Fibroblast of skin of right biceps (primary cell): ENCODE data around the gene VKORC1.
"Not testable (repeated sequence)": the region's sequence is repeated elsewhere in the genome, so short reads cannot be mapped to it uniquely, and the experiment has no call there.

ENCODE experiments used
- DNase-seq: peaks from one replicate; pipeline ENCODE4 v3.0.0-alpha.2; 2013

Gene VKORC1

DNA sequence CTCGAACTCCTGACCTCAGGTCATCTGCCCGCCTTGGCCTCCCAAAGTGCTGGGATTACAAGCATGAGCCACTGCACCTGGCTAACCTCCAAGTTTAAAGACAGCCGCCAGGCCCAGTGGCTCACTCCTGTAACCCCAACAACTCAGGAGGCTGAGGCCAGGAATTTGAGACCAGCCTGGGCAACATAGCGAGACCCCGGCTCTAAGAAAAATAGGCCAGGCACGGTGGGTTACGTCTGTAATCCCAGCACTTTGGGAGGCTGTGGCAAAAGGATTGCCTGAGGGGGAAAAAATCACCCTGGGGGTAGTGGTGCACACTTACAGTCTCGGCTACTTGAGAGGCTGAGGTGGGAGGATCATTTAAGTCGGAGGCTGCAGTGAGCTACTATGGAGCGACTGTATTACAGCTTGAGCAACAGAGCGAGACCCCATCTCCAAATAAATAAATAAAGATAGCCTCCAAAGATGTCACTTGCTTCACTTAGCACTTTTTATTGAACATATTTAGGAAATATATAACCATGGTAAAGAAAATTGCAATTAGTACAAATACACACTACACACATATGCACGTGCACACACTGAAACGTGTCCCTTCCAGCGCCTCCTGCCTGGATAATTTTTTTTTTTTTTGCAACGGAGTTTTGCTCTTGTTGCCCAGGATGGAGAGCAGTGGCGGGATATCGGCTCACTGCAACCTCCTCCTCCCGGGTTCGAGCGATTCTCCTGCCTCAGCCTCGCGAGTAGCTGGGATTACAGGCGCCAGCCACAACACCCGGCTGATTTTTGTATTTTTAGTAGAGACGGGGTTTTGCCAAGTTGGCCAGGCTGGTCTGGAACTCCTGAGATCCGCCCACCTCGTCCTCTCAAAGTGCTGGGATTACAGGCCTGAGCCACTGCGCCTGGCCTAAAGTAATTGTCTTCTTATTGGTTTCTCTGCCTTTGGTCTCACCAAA, 12.2 kb upstream of the VKORC1 start:
- no peak for DNase-seq

DNA sequence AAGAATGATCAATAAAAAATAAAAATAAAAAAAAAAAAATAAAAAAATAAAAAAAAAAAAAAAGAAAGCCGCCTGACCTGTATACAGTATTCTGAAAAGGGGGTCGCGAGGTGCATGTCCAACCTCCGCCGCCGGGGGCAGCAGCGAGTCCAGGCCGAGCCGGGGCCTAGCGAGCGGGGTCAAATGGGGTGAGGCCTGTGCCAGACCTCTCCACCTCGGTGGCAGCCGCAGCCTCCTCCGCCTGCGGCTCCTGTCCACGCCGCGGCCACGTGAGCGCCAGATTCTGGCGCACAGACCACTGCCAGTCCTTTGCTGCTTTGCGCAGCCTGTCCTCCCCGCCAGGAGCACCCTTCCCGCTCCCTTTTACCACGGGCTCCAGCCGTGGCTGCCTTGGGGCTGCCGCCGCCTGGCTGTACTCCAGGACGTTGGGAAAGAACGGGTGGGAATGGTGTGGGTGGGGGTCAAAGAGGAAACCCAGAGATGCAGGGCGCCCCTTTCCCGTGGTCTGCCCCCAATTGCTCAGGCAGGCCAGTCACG, 11.1 kb upstream of the VKORC1 start:
- DNase-seq: peak; percentile 65

DNA sequence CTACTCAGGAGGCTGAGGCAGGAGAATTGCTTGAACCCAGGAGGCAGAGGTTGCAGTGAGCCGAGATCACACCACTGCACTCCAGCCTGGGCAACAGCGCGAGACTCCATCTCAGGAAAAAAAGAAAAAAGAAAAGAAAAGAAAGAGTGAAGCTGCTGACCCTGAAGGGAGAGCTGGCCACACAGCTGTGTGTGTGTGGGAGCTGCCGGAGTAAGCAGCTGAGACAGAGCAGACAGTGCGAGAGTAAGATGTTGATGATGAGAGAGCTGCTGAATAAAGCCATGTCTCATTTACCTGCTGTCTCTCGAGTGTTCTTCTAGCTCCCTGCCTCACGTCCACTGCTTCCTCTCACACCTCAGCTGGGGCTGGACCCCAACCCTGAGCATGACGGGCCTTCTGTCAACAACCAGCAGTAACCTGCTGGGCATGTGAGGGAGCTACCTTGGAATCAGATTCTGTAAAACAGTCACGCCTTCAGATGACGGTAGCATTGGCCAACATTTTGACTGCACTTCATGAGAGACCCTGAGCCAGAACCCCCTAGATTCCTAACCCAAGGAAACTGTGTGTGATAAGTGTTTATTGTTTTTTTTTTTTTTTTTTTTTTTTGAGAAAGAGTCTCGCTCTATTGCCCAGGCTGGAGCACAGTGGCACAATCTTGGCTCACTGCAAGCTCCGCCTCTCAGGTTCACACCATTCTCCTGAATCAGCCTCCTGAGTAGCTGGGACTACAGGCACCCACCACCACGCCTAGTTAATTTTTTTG, 6.5 kb upstream of the VKORC1 start:
- not testable (repeated sequence) for DNase-seq

DNA sequence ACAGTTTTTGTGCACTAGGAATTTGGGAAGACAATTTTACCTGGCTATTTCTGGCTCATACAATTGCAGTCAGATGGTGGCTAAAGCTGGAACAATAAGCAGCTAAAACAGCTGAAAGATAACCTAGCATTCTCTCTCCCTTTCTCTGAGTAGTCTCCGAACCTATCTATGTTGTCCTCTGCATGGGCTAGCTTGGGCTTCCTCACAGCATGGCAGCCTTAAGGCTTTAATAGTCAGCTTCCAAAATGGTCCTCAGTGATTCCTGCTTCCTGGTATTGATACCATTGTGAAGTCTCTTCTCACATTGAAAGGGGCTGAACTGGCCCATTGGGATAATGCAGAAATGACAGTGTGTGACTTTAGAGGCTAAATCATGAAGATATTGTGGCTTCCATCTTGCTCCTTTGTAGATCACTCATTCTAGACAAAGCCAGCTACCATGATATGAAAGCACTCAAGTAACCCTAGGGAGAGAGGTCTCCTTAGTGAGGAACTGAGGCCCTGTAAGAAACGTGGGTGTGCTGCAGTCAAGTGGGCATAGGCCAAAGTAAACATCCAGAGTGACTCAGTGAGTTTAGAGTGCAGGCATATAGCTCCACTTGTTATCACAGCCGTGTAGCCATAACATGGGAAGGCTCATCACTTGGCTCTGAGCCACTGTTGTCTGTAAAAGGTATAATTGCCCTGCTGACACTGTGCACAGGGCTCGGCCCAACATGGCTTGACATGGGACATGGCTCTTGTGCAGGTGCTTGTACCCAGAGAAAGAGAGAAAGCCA, 5.5 kb upstream of the VKORC1 start:
- peak; percentile 59 for DNase-seq

DNA sequence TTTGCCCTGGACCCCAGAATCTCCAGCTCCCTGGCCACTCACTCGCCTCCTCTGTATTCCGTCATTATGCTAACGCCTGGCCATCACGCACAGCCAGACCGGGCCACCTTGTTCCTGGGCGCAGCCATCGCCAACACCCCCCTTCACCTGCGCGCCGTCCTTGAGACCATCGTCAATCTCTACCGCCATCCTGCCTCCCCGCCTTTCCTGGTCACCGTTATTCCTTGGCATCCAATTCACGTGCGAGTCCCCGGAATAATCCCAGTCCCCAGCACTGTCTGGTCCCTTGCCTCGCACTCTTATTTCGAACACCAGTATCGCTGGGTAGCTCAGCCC, 541 bp downstream of the VKORC1 start:
- DNase-seq: no peak

DNA sequence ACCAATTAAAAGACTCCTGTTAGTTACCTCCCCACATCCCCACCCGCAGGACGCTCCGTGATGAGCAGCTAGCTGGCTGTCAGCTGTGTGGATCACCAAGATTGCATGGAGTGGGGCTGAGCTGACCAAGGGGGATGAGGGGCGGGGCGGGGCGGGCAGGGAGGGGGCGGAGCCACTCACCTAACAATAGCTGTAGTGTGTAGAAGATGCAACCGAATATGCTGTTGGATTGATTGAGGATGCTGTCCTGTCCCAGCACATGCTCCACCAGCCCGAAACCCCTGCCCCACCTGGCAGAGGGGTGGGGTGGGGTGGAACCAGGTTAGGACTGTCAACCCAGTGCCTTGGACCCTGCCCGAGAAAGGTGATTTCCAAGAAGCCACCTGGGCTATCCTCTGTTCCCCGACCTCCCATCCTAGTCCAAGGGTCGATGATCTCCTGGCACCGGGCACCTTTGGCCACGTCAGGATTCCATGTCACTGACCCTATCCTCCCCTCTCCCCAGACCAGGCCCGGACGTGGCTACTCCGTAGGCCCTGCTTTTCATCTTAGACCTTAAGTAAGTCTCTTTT, 1.4 kb downstream of the VKORC1 start:
- peak; percentile 58 for DNase-seq

DNA sequence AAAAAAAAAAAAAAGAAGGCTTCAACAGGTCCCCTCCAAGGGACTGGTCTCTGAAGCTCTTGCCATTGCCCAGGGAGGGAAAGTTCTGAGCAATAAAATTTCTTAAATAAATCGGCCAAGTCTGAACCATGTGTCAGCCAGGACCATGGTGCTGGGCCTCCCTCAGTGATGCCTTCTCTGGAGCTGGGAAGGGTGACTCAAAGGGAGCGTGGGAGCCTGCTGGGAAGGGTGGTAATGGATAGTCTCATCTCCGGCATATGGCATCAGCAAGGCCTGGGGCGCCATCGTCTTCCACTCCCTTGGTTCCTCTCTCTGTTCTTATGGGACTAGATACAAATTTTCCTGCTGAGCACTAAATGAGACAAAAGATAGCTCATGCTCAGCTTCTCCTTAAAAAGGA, 2.3 kb downstream of the VKORC1 start:
- DNase-seq: no peak

DNA sequence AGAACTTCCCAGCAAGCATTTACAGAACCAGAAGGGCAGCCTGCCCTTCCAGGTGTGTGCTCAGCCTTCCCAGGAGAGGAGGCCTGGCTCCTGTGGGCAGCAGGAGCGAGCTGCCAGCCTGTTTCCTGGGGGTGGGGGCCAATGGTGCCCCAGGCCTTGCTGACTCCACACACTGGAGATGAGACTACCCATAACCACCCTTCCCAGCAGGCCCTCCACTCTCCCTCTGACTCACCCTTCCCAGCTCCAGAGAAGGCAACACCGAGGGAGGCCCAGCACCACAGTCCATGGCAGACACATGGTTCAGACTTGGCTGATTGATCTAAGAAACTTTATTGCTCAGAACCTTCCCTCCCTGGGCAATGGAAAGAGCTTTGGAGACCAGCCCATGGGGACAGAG, 4.1 kb downstream of the VKORC1 start:
- peak; percentile 44 for DNase-seq

DNA sequence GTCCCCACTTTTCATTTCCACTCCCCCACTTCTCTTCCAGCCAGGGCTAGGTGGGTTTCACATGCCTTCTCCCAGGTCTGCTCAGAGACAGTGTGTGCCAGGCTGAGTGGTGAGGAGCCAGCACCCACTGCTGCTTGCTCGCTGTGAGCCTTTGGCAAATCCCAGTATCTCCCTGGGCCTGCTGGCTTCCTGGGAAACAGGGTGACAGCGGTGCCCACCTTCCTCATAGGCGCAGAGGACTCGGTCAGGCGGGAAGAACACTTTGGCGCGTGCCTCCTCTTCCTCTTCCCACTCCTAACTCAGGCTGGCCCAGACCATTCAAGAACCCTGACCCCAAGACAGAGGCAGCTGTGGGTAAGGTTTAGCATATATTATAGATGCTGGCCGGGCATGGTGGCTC, 5.4 kb downstream of the VKORC1 start:
- no peak for DNase-seq

DNA sequence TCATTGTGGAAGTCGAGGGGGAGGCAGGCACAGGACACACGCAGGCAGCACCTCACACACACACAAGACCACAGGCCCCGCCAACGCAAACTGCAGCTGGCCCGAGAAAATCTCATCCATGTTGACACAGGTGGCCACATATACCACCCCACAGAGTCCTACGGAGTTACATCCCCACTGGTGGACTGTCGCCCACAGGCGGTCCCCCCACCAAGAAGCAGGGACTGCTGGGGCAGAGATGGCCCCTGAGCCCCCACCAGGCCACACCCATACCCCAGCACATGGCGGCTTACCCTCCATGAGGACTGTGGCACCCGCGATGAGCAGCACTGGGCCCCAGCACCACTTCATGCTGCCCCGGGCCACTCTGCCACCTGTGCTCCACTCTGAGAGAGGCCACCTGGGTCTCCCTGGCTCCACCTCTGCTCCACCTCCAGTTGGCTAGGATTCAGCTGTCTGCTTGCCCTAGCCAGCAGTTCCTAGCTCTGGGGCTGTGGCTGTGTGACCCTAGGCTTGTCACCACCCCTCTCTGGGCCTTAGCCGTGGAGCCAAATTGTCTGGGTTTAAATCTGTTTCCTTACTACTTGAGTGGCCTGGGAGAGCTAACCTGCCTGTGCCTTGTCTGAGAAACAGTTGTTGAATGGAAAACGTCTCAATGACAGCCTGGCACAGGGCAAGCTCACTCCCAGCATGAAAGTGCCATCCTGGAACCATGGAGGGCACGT, 6.0 kb downstream of the VKORC1 start, which contains the start of gene PRSS53:
Gene PRSS53 (minus strand): TSS at position 485 of the 725 bp plus-strand sequence. CDS start 134 bp downstream, at position 351.
- no peak for DNase-seq

DNA sequence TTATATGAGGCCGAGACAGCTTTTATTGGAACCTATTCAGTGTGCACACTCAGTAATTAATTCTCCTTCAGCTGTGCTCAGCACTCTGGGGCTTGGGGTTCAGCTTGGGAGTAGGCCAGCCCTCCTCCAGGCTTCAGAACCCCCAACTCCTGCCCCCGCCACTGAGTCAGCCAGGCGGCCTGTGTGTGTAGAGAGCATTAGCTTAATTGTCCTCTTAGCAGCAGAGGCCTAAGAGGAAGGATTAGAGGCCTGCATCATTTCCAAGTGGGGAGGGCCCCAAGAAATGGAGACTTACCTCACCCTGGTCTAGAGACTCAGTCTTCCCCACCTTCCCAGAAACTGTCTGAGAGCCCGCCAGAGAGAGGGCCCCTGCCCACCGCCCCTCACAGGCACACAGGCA, 6.6 kb downstream of the VKORC1 start:
- DNase-seq: no peak

DNA sequence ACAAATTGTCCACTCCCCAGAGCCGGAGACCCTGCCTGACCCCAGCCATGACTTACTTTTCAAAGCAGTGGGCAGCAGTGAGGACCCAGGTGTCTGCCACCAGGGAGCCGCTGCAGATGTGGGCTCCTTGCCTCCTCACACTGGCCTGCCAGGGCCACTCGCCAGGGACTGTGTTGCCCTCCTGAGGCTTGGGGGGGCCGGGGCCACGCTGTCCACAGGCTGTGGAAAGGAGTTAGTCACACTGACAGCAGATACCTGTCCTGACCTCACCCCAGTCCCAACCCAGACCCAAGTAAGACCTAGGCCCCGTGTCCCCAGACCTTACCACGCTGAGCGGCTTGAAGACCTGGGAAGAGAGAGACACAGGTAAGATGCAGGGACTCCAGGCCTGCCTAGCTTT, 7.1 kb downstream of the VKORC1 start:
- DNase-seq: no peak

DNA sequence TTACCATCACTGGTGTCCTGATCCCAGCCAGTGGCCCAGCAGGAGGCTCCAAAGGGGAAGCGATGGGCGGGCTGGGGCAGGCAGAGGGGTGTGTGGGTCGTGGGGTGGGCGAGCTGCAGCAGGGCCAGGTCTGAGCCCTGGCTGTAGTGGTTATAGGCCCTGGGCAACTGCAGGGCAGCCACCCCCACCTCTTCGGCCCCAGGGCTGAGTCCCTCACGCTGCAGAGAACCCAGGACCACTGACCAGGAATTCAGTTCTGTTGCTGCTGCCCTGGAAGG, 8.0 kb downstream of the VKORC1 start:
- no peak for DNase-seq

DNA sequence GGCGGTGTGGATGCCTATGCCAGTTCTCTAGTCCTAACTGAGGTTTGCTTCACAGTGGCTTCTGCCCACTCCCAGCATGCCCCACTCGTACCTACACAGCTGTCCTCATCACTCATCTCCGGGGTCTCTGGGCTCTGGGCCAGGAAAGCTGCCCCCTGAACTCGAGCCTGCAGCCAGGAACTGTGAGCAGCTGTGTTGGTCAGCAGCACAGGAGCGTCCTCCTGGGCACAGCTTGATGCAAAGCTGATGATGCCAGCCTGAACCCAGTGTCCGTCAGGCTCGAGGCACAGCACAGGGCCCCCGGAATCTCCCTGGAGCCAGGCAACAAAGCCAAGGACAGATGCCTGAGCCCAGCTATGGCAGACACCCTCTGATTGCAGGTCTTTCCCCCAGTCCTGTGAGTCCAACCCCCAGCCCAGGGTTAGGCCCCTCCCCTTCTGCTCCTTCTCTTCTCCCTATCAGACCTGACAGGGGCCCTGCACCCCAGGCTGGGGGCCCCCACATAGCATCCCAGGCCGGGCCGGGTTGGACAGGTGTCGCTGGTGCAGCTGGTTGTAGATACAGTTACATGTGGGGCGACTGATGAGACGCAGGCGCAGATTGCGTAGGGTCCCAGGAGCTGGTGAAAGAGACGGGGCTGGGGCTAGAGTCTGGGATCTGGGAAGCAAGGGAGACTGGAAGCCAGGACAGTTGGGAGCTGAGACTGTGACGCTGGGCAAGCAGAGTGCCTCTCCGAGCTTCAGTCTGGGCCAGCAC, 8.5 kb downstream of the VKORC1 start:
- no peak for DNase-seq

DNA sequence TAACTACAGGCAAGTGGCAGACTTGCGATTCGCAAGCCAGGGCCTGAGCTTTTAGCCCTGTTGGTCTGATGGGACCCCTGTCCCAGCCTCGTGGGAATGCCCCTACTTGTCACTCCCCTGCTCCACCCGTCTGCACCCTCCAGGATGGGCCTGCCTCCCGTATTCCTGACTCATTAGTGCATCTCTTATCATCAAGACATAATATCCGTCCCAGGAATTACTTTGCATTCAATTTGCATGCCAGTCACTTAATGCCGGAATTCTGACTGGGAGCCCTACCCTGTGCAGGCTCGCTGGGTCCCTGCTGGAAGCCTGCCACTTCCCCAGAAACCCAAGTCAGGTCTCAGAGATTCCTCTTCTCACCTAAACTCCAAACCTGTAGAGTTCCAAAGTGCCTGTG, 9.2 kb downstream of the VKORC1 start:
- no peak for DNase-seq

DNA sequence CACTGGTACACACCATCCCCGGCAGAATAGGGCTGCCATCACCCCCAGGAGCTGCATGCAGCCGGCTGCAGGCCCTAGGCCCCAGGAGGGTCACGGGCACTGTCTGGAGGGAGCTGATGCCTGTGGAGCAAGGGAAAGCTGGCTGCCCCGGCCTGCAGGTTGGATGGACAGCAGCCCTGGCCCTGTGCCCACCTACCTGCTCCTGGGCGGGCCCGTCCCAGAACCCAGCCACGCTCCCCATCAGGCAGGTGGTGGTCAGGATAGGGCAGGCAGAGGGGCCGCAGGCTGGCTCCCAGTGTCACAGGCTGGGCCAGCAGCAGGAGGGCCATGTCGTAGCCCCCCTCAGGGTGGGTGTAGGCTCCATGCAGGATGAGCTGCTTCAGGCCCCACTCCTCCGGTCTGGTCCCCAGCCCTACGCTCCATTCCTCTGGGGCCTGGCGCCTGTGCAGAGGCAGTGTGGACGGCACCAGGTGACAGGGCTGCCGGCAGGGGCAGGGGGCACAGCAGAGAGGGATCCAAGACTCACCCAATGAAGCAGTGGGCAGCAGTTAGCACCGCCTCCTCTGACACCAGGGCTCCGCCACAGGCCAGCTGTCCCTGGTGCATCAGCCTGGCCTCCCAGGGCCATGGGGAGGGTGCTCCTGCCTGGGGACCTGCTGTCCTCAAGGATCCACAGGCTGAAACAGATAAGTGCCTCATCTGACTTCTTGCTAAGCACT, 9.9 kb downstream of the VKORC1 start:
- DNase-seq: no peak

DNA sequence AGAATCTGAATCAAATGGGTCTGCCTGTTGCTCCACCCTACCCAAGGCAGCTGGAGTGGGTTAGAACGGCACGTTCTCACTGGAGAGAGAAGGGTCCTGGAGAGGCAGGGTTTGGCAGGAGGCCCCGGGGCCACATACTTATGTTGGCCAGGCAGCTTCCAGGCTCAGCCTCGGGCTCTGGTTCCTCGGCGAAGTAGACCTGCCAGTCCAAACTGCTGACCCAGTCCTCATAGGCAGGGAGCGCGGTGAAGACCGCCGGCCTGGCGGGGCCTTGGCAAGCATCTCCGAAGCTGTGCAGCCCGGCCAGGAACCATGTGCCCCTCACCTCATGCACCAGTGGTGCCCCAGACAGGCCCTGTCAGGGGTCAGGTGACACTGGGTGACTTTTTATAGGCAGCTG, 10.6 kb downstream of the VKORC1 start:
- no peak for DNase-seq

DNA sequence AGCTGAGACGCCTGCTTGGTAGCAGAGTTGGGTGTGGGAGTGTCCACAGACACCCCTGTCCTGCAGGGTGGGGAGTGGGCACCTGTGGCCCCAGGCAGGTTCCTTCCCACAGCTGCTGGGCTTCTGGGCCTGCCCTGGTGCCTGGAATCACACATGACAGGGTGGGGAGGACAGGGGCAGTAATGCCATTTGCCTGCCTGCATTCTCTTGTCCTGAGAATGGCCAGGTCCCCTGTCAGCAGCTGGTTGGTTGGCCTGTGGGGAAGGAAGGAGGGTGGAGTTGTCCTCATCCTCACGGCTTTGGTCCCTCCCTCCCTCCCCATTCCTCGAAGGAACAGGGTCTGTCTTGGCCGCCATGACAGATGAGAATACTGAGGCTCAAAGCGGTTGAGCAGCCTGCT, 11.0 kb downstream of the VKORC1 start:
- no peak for DNase-seq

DNA sequence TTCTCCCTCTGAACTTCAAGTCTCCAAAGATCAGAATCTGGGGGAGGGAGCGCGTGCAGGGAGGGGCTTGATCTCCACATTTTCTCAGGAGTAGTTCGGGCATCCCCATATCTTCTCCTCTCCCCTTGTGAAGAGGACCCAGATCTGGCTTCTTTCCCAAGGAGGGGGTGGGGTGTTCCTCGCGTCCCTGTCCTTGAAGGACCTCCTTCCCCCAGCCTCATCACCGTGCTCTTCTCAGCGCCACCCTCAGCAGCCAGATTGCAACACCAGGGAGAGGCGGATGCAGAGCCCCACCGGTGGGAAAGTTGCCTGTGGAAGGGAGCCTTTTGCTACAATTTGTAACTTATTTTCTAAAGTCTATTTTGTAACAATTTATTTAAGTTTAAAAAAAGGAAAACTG, 11.5 kb downstream of the VKORC1 start:
- no peak for DNase-seq

DNA sequence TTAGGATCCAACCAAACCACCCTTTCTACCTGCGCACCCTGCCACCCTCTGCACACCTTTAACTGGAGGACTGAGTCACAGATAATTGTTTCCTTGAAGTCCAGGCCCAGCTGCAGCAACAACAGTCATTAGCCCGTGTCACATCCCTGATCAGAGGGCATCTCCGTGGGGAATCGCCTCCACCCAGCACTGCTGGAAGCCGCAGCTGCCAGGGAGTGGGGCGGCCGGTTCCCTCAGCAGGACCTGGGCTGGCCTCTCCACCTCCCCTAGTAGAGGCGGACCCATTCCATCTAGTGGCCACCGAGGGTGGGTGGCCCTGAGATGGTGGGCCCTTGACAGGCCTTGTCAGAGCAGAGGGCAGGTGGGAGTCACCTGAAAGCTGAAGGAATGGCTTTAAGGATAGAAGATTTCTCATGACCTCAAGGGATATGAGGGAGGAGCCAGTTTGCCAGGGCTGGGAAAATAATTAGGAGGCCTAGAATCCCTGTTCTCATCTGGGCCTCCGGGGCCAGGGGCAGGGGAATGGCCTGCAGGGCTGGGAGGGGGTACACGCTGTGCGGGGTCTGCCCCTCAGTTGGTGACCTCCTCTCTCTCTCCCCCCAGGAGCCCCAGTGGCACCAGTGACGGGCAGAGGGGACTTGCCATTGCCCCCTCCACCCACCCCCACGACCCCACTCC, 12.1 kb downstream of the VKORC1 start:
- DNase-seq: no peak
